Testis (tissue), 2 donors: ENCODE data around the gene REEP5.

Source experiments
- POLR2A ChIP-seq: fragments of 450-650 bp; IDR thresholded peaks from one replicate; pipeline ENCODE4 v1.6.1; 2017; ENCODE audit warnings: antibody characterized with exemption, mild to moderate bottlenecking, moderate library complexity
- TF ChIP-seq, protein P1 (sequence below), 3 experiments: fragments of 450-650 bp in 2 of 3; fragments of 200-600 bp in 1 of 3; sonication (generic) in 1 of 3; IDR thresholded peaks; one replicate each; pipeline ENCODE4 v1.5.1; 2016 to 2019; ENCODE audit warnings: antibody characterized with exemption in 3 of 3, mild to moderate bottlenecking in 2 of 3, moderate library complexity in 1 of 3

DNA sequence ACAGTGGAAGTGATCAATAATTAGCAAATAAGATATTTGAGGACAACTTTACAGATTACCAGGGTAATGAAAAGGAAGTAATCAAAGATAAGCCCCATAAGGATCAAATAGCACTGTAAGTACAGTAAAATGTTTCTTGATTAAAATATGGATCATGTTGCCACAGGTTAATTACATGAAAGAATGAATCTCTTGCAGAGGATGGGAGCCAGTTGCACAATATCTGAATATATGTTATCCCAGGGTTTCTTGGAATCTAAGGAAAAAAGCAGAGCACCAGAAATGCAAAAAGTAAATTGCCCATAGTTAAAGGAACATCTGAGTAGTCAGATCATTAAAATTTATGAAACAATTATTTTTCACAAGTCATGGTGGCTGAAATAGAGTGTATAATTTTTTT, 74.7 kb downstream of the REEP5 start:
- TF ChIP-seq, protein P1, sequence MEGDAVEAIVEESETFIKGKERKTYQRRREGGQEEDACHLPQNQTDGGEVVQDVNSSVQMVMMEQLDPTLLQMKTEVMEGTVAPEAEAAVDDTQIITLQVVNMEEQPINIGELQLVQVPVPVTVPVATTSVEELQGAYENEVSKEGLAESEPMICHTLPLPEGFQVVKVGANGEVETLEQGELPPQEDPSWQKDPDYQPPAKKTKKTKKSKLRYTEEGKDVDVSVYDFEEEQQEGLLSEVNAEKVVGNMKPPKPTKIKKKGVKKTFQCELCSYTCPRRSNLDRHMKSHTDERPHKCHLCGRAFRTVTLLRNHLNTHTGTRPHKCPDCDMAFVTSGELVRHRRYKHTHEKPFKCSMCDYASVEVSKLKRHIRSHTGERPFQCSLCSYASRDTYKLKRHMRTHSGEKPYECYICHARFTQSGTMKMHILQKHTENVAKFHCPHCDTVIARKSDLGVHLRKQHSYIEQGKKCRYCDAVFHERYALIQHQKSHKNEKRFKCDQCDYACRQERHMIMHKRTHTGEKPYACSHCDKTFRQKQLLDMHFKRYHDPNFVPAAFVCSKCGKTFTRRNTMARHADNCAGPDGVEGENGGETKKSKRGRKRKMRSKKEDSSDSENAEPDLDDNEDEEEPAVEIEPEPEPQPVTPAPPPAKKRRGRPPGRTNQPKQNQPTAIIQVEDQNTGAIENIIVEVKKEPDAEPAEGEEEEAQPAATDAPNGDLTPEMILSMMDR (IDR thresholded peaks at IDR 0.05): no peak
- no peak for TF ChIP-seq POLR2A
